RWPE2 (cell line): ENCODE data around the gene APIP.

Source experiments
- ATAC-seq: fragments of 200-7000 bp; cut with Tn5 transposase; 3 replicates; pipeline ENCODE4 v1.9.1; 2021; ENCODE audit warnings: low read depth
- DNase-seq: peaks from one replicate; pipeline ENCODE4 v3.0.0-alpha.2; 2020; ENCODE audit warnings: low spot score
- H3K27ac ChIP-seq: fragments of 450-650 bp; 2 replicates; pipeline ENCODE4 v1.5.1; 2017; ENCODE audit warnings: mild to moderate bottlenecking; ENCODE audit not compliant: poor library complexity, severe bottlenecking
- H3K27me3 ChIP-seq: fragments of 250-450 bp; sonication (Bioruptor Pico); 2 replicates; pipeline ENCODE4 v1.5.1; 2021; ENCODE audit warnings: mild to moderate bottlenecking, moderate library complexity; ENCODE audit not compliant: insufficient read depth, poor library complexity, severe bottlenecking
- H3K36me3 ChIP-seq: fragments of 250-450 bp; sonication (Bioruptor Pico); 2 replicates; pipeline ENCODE4 v1.5.1; 2020; ENCODE audit warnings: low read depth, mild to moderate bottlenecking, moderate library complexity
- H3K4me1 ChIP-seq: fragments of 250-450 bp; sonication (Bioruptor Pico); 2 replicates; pipeline ENCODE4 v1.5.1; 2021; ENCODE audit warnings: mild to moderate bottlenecking, moderate library complexity; ENCODE audit not compliant: insufficient read depth, poor library complexity, severe bottlenecking
- H3K4me3 ChIP-seq: fragments of 250-450 bp; sonication (Bioruptor Pico); 2 replicates; pipeline ENCODE4 v1.5.1; 2021; ENCODE audit warnings: mild to moderate bottlenecking, moderate library complexity; ENCODE audit not compliant: severe bottlenecking
- H3K9me3 ChIP-seq: fragments of 250-450 bp; sonication (Bioruptor Pico); 2 replicates; pipeline ENCODE4 v1.5.1; 2021; ENCODE audit warnings: mild to moderate bottlenecking, moderate library complexity; ENCODE audit not compliant: severe bottlenecking
- TF ChIP-seq, protein P1 (sequence below): fragments of 450-650 bp; IDR thresholded peaks from one replicate; pipeline ENCODE4 v1.5.1; 2017; ENCODE audit warnings: mild to moderate bottlenecking, moderate library complexity; ENCODE audit not compliant: poor library complexity, severe bottlenecking

Gene APIP

DNA sequence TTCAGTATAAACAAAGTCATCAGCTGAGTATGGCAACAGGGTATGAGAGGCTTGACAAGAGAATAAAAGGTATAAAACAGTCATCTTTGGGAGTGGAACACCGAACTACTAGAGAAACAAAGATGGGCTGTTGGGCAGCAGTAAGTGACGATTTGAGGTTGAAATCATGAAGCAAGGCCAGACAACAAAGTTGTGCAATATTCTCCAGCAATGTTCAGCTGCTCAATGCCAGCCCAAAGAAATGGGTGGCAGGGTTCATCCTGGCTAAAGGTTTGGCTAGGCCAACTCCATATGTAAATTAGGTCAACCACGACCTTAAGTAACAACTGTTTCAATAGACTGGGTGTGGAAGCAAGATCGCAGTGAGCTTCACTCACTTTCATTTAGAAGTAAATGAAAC is 6.2 kb downstream of the APIP start:
- Histone ChIP-seq H3K27me3 (no peaks in the 10 kb centered on the region), H3K36me3 (peaks cover 6% of the 10 kb centered on the region; the same call in 1 of the 2 replicates), H3K27ac (no peak overlapping the region), H3K4me3 (no peak overlapping the region), H3K9me3 (no peaks in the 10 kb centered on the region), H3K4me1 (no peaks in the 10 kb centered on the region)
- no peak for ATAC-seq
- DNase-seq, result no peak
- TF ChIP-seq, protein P1, sequence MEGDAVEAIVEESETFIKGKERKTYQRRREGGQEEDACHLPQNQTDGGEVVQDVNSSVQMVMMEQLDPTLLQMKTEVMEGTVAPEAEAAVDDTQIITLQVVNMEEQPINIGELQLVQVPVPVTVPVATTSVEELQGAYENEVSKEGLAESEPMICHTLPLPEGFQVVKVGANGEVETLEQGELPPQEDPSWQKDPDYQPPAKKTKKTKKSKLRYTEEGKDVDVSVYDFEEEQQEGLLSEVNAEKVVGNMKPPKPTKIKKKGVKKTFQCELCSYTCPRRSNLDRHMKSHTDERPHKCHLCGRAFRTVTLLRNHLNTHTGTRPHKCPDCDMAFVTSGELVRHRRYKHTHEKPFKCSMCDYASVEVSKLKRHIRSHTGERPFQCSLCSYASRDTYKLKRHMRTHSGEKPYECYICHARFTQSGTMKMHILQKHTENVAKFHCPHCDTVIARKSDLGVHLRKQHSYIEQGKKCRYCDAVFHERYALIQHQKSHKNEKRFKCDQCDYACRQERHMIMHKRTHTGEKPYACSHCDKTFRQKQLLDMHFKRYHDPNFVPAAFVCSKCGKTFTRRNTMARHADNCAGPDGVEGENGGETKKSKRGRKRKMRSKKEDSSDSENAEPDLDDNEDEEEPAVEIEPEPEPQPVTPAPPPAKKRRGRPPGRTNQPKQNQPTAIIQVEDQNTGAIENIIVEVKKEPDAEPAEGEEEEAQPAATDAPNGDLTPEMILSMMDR, result no peak

DNA sequence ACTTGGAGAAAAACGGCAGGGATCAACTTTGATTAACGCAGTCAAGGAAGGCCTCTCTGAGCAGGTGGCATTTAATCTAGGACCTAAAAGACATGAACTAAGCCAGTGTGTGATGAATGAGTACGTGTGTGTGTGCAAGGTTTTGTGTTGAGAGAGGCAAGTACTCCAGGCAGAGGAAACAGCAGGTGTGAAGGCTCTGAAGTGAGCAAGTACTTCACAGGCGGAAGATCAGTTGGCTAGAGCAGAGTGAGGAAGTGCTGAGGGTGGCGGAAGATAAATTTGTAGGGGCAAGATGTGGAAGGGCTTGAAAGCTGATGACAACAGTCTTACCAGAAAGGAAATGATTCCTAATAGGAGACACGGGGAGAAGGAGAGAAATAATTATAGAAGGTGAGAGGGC is 6.8 kb downstream of the APIP start:
- H3K9me3 ChIP-seq, result no peaks in the 10 kb centered on the region
- H3K4me3 ChIP-seq, result no peak overlapping the region
- H3K4me1 ChIP-seq, result no peaks in the 10 kb centered on the region
- ATAC-seq (no peak), DNase-seq (no peak)
- peaks cover 6% of the 10 kb centered on the region; the same call in 1 of the 2 replicates for H3K36me3 ChIP-seq
- H3K27me3 ChIP-seq, result no peaks in the 10 kb centered on the region
- H3K27ac ChIP-seq, result no peak overlapping the region
- TF ChIP-seq, protein P1, result no peak

DNA sequence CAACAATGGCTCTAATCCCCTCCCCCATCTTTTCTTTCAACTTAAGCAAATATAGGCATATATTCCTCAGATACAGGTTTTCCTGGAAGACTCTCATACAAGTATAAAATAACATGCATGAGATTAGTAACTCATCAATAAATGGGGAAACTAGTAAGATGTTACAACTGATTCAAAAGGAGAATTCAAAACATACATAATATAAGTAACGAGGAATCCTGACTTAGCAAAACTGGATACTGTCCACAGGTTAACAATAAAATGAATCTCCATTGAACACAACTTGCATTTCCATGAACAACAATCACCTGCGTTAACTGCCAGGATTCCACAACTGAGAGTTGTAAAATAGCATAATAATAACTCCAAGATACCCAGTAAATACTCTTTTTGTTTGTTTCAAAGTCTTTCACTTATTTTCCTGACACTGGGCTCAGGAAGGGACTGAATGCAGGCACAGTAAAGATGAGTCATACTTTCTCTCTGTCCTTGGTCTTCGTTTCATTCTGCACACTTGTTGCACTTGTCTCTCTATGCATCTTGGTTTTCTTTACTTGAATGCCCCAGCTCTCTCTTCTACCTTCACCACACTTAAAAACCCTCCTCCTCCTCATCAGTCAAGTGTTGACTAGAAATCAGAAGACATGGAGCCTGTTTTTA is 8.1 kb downstream of the APIP start:
- H3K4me3 ChIP-seq, result no peak overlapping the region
- TF ChIP-seq, protein P1, result no peak
- DNase-seq (no peak), ATAC-seq (no peak)
- no peaks in the 10 kb centered on the region for H3K9me3 ChIP-seq
- no peaks in the 10 kb centered on the region for H3K36me3 ChIP-seq
- no peaks in the 10 kb centered on the region for H3K4me1 ChIP-seq
- no peak overlapping the region for H3K27ac ChIP-seq
- H3K27me3 ChIP-seq, result no peaks in the 10 kb centered on the region

DNA sequence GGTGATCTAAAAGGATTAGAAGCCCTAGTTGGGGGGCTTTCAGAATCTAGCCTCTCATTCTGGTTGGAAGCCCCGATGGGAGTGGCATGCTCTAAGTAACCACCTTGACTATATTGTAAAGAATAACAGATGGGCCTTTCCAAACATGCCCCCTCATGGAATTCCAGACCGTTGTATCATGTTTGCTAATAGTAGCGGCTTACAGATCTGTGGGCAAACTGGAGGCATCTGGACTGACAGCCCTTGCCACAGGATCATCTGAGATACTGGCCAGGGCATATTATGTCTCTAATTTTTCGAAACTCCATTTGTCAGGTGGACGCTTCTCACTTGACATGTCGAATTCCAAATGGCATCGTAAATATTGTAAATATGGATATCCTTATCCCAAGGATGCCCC is 10.5 kb downstream of the APIP start:
- Histone ChIP-seq H3K27me3 (no peaks in the 10 kb centered on the region), H3K4me3 (no peak overlapping the region), H3K27ac (no peak overlapping the region), H3K9me3 (peaks cover 4% of the 10 kb centered on the region), H3K36me3 (no peaks in the 10 kb centered on the region), H3K4me1 (no peaks in the 10 kb centered on the region)
- ATAC-seq (no peak), DNase-seq (no peak)
- TF ChIP-seq, protein P1, result no peak

DNA sequence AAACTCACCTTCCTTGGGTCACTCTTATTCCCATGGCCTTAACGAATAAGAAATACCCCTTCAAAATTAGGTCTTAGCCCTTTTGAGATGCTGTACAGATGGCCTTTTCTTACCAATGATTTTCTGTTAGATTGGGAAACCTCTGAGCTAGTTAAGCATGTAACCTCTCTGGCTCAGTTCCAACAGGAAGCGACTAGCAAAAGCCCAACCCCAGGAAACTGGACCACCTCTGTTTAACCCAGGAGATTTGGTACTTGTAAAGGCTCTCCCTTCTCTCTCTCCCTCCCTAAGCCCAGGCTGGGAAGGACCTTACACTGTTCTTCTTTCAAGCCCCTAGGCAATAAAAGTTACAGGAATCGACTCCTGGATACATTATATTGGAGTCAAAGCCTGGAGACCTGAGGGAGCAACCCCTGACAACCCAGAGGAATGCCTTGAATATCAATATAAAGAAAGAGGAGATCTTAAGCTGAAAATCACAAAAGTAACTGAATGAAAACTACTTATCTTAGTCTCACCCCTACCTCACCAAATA is 11.7 kb downstream of the APIP start:
- H3K27me3 ChIP-seq, result no peaks in the 10 kb centered on the region
- no peak for DNase-seq
- peaks cover 11% of the 10 kb centered on the region for H3K9me3 ChIP-seq
- no peak overlapping the region for H3K4me3 ChIP-seq
- no peak for ATAC-seq
- H3K36me3 ChIP-seq, result no peaks in the 10 kb centered on the region
- H3K4me1 ChIP-seq, result no peaks in the 10 kb centered on the region
- H3K27ac ChIP-seq, result no peak overlapping the region
- TF ChIP-seq, protein P1, result no peak
